Measurements from ENCODE around the gene TGM5. TPM values are rescaled to one million over a fixed set of nuclear protein-coding genes. Genes with fewer than 3 reads are reported as not detected.
"Not testable (repeated sequence)": the region's sequence is repeated elsewhere in the genome, so short reads cannot be mapped to it uniquely, and the experiment has no call there.

Gene TGM5
- total and polyA plus RNA-seq, 8 donors, result not detected

GRCh38 chr15:43276563-43277200 is 10.0 kb upstream of the TGM5 start:
- TF ChIP-seq CTCF (IDR thresholded peaks at IDR 0.05), result no peak
- H3K4me3 ChIP-seq, result no peak overlapping the region
- H3K27me3 ChIP-seq, result peaks cover 0 to 28% of the 10 kb centered on the region in 2 donors
- no peak for ATAC-seq
- intact Hi-C loops (cut with DNase I), result loop anchor here in 1 of 2 donors (10.0 kb wide), 1 partner anchor 52 kb away; the partner anchor contains the start of gene EPB42
- no peaks in the 10 kb centered on the region for H3K4me1 ChIP-seq
- no peaks in the 10 kb centered on the region for H3K36me3 ChIP-seq
- H3K9me3 ChIP-seq, result peaks cover 0 to 2% of the 10 kb centered on the region in 2 donors
- H3K27ac ChIP-seq, result no peak overlapping the region
- no peak for DNase-seq

GRCh38 chr15:43275740-43276562 is 9.2 kb upstream of the TGM5 start:
- Histone ChIP-seq H3K27me3 (peaks cover 0 to 28% of the 10 kb centered on the region in 2 donors), H3K4me3 (no peak overlapping the region), H3K4me1 (no peaks in the 10 kb centered on the region), H3K36me3 (no peaks in the 10 kb centered on the region), H3K9me3 (peaks cover 0 to 2% of the 10 kb centered on the region in 2 donors), H3K27ac (no peak overlapping the region)
- intact Hi-C loops (cut with DNase I), result loop anchor here in 1 of 2 donors (10.0 kb wide), 1 partner anchor 51 kb away; the partner anchor contains the start of gene EPB42
- TF ChIP-seq CTCF (IDR thresholded peaks at IDR 0.05), result no peak
- ATAC-seq (no peak), DNase-seq (no peak)

- Histone ChIP-seq H3K9me3 (peaks cover 0 to 2% of the 10 kb centered on the region in 2 donors), H3K4me3 (no peak overlapping the region), H3K27ac (no peak overlapping the region), H3K4me1 (peaks cover 0 to 6% of the 10 kb centered on the region in 2 donors), H3K27me3 (peaks cover 0 to 27% of the 10 kb centered on the region in 2 donors), H3K36me3 (no peaks in the 10 kb centered on the region)
- TF ChIP-seq CTCF (IDR thresholded peaks at IDR 0.05), result no peak
- intact Hi-C loops (cut with DNase I), result loop anchor here in 1 of 2 donors (10.0 kb wide), 1 partner anchor 49 kb away; the partner anchor contains the start of gene EPB42
- DNase-seq, result no peak
- peak; percentile 71 for ATAC-seq
These were observed 7.4 kb upstream of the TGM5 start for GRCh38 chr15:43274136-43274535.

- ATAC-seq (no peak), DNase-seq (no peak)
- Histone ChIP-seq H3K4me3 (no peak overlapping the region), H3K27ac (no peak overlapping the region), H3K27me3 (peaks cover 0 to 35% of the 10 kb centered on the region in 2 donors), H3K36me3 (no peaks in the 10 kb centered on the region), H3K4me1 (peaks cover 0 to 6% of the 10 kb centered on the region in 2 donors), H3K9me3 (peaks cover 0 to 2% of the 10 kb centered on the region in 2 donors)
- TF ChIP-seq CTCF (IDR thresholded peaks at IDR 0.05), result no peak
- intact Hi-C loops (cut with DNase I), result loop anchor here in 1 of 2 donors (10.0 kb wide), 1 partner anchor 48 kb away; the partner anchor contains the start of gene EPB42
These were observed 6.5 kb upstream of the TGM5 start for GRCh38 chr15:43273243-43273642.

- not testable (repeated sequence) for H3K4me3 ChIP-seq, DNase-seq, H3K27ac ChIP-seq, H3K9me3 ChIP-seq, H3K36me3 ChIP-seq, H3K4me1 ChIP-seq, ATAC-seq
- intact Hi-C loops (cut with DNase I), result loop anchor here in 1 of 2 donors (10.0 kb wide), 1 partner anchor 47 kb away; the partner anchor contains the start of gene EPB42
- peaks cover 0 to 35% of the 10 kb centered on the region in 2 donors for H3K27me3 ChIP-seq
These were observed 5.2 kb upstream of the TGM5 start for GRCh38 chr15:43271908-43272307.
